Stimulated activated naive CD8-positive, alpha-beta T cell treated with anti-CD3 and anti-CD28 coated beads, Interleukin-15, amount 100 ng/mL, for 72 hours (primary cell): ENCODE data around the gene ORAI3.
"Not testable (repeated sequence)": the region's sequence is repeated elsewhere in the genome, so short reads cannot be mapped to it uniquely, and the experiment has no call there.

Experiments
- ATAC-seq: fragments of 150-1000 bp; cut with Tn5 transposase; 2 replicates; pipeline ENCODE4 v1.10.0; 2021; ENCODE audit warnings: mild to moderate bottlenecking, moderate library complexity
- DNase-seq, 2 donors: peaks; one replicate each; pipeline ENCODE4 v3.0.0; 2021 to 2022
- H3K27ac Mint-ChIP-seq, 2 donors: one replicate each; pipeline ENCODE4 v1.8.0; 2022; ENCODE audit warnings: mild to moderate bottlenecking in 2 of 2, mixed read lengths in 2 of 2, moderate library complexity in 2 of 2
- H3K27me3 Mint-ChIP-seq: one replicate; pipeline ENCODE4 v1.8.0; 2022; ENCODE audit warnings: mixed read lengths
- H3K4me1 Mint-ChIP-seq: one replicate; pipeline ENCODE4 v1.8.0; 2022; ENCODE audit warnings: mild to moderate bottlenecking, mixed read lengths
- H3K4me3 Mint-ChIP-seq, 2 donors: one replicate each; pipeline ENCODE4 v1.8.0; 2022; ENCODE audit warnings: mild to moderate bottlenecking in 2 of 2, mixed read lengths in 2 of 2, moderate library complexity in 1 of 2
- H3K9me3 Mint-ChIP-seq, 2 donors: one replicate each; pipeline ENCODE4 v1.8.0; 2022; ENCODE audit warnings: mixed read lengths in 2 of 2

The ORAI3 gene

GRCh38 chr16:30929167-30929566 is 19.7 kb upstream of the ORAI3 start:
- Mint-ChIP-seq H3K4me3 (no peak overlapping the region), H3K27me3 (no peaks in the 10 kb centered on the region), H3K27ac (no peak overlapping the region), H3K4me1 (peaks cover 27% of the 10 kb centered on the region), H3K9me3 (no peaks in the 10 kb centered on the region)
- DNase-seq (no peak), ATAC-seq (no peak)

- Mint-ChIP-seq H3K27ac (no peak overlapping the region), H3K4me3 (no peak overlapping the region), H3K4me1 (peaks cover 26% of the 10 kb centered on the region), H3K9me3 (no peaks in the 10 kb centered on the region), H3K27me3 (no peaks in the 10 kb centered on the region)
- no peak for DNase-seq
- ATAC-seq: peak; percentile 29
These were observed 18.7 kb upstream of the ORAI3 start for GRCh38 chr16:30930160-30930571.

- no peak for ATAC-seq
- H3K27ac Mint-ChIP-seq: no peak overlapping the region
- H3K9me3 Mint-ChIP-seq: no peaks in the 10 kb centered on the region
- no peak overlapping the region for H3K4me3 Mint-ChIP-seq
- H3K4me1 Mint-ChIP-seq: peaks cover 23% of the 10 kb centered on the region
- H3K27me3 Mint-ChIP-seq: no peaks in the 10 kb centered on the region
- DNase-seq: no peak
These were observed 17.7 kb upstream of the ORAI3 start for GRCh38 chr16:30931068-30931650.

- peak overlapping the region; percentile 2 to 60 for H3K27ac Mint-ChIP-seq
- peak; percentile 67 for ATAC-seq
- no peak overlapping the region for H3K4me3 Mint-ChIP-seq
- H3K9me3 Mint-ChIP-seq: no peaks in the 10 kb centered on the region
- DNase-seq: peak; percentile 24 to 46
- H3K4me1 Mint-ChIP-seq: peaks cover 24% of the 10 kb centered on the region
- H3K27me3 Mint-ChIP-seq: no peaks in the 10 kb centered on the region
These were observed 13.9 kb upstream of the ORAI3 start for GRCh38 chr16:30934827-30935557.

GRCh38 chr16:30937692-30938091 is 11.2 kb upstream of the ORAI3 start:
- Mint-ChIP-seq H3K4me3 (no peak overlapping the region), H3K27me3 (no peaks in the 10 kb centered on the region), H3K27ac (peak overlapping the region in 1 of 2 donors; percentile 70), H3K9me3 (no peaks in the 10 kb centered on the region), H3K4me1 (peaks cover 40% of the 10 kb centered on the region)
- no peak for DNase-seq
- ATAC-seq: no peak

- not testable (repeated sequence) for H3K4me3 Mint-ChIP-seq, H3K9me3 Mint-ChIP-seq, H3K27me3 Mint-ChIP-seq, ATAC-seq, DNase-seq
- H3K27ac Mint-ChIP-seq: peak overlapping the region in 1 of 2 donors; percentile 55
- peaks cover 41% of the 10 kb centered on the region for H3K4me1 Mint-ChIP-seq
These were observed 9.3 kb upstream of the ORAI3 start for GRCh38 chr16:30939571-30939970.

- DNase-seq: peak; percentile 65 to 73
- H3K4me3 Mint-ChIP-seq: peak overlapping the region in 1 of 2 donors; percentile 74
- peak; percentile 94 for ATAC-seq
- H3K27me3 Mint-ChIP-seq: no peaks in the 10 kb centered on the region
- H3K4me1 Mint-ChIP-seq: peaks cover 32% of the 10 kb centered on the region
- peak overlapping the region in 1 of 2 donors; percentile 74 for H3K27ac Mint-ChIP-seq
- H3K9me3 Mint-ChIP-seq: no peaks in the 10 kb centered on the region
These were observed 7.1 kb upstream of the ORAI3 start for GRCh38 chr16:30941600-30942425.

- DNase-seq: no peak
- Mint-ChIP-seq H3K27ac (no peak overlapping the region), H3K27me3 (no peaks in the 10 kb centered on the region), H3K4me3 (peak overlapping the region; percentile 22 to 41), H3K9me3 (no peaks in the 10 kb centered on the region), H3K4me1 (peaks cover 27% of the 10 kb centered on the region)
- peak; percentile 21 for ATAC-seq
These were observed 6.5 kb upstream of the ORAI3 start for GRCh38 chr16:30942426-30942806.

- H3K27me3 Mint-ChIP-seq: no peaks in the 10 kb centered on the region
- peaks cover 20% of the 10 kb centered on the region for H3K4me1 Mint-ChIP-seq
- ATAC-seq (no peak), DNase-seq (no peak)
- H3K9me3 Mint-ChIP-seq: no peaks in the 10 kb centered on the region
- no peak overlapping the region for H3K4me3 Mint-ChIP-seq
- peak overlapping the region; percentile 35 to 66 for H3K27ac Mint-ChIP-seq
These were observed 4.5 kb upstream of the ORAI3 start for GRCh38 chr16:30944352-30944751.

GRCh38 chr16:30946671-30947540 is 2.0 kb upstream of the ORAI3 start:
- ATAC-seq: no peak
- H3K27me3 Mint-ChIP-seq: no peaks in the 10 kb centered on the region
- H3K4me3 Mint-ChIP-seq: no peak overlapping the region
- no peaks in the 10 kb centered on the region for H3K9me3 Mint-ChIP-seq
- no peak for DNase-seq
- H3K27ac Mint-ChIP-seq: no peak overlapping the region
- peaks cover 27% of the 10 kb centered on the region for H3K4me1 Mint-ChIP-seq

GRCh38 chr16:30947541-30947858 is 1.4 kb upstream of the ORAI3 start:
- Mint-ChIP-seq H3K4me3 (no peak overlapping the region), H3K9me3 (no peaks in the 10 kb centered on the region), H3K27me3 (no peaks in the 10 kb centered on the region), H3K4me1 (peaks cover 21% of the 10 kb centered on the region), H3K27ac (no peak overlapping the region)
- no peak for DNase-seq
- no peak for ATAC-seq

GRCh38 chr16:30947859-30948666 is 805 bp upstream of the ORAI3 start:
- peaks cover 16% of the 10 kb centered on the region for H3K4me1 Mint-ChIP-seq
- no peak overlapping the region for H3K27ac Mint-ChIP-seq
- H3K4me3 Mint-ChIP-seq: peak overlapping the region; percentile 89 to 95
- no peaks in the 10 kb centered on the region for H3K27me3 Mint-ChIP-seq
- no peaks in the 10 kb centered on the region for H3K9me3 Mint-ChIP-seq
- no peak for DNase-seq
- peak; percentile 2 for ATAC-seq

- peaks cover 25% of the 10 kb centered on the region for H3K4me1 Mint-ChIP-seq
- DNase-seq (peak; percentile 24 to 69), ATAC-seq (peak; percentile 78)
- no peaks in the 10 kb centered on the region for H3K9me3 Mint-ChIP-seq
- no peaks in the 10 kb centered on the region for H3K27me3 Mint-ChIP-seq
- peak overlapping the region; percentile 84 to 90 for H3K27ac Mint-ChIP-seq
- peak overlapping the region; percentile 89 to 95 for H3K4me3 Mint-ChIP-seq
These were observed 1.0 kb downstream of the ORAI3 start for GRCh38 chr16:30949650-30950515.

- no peaks in the 10 kb centered on the region for H3K9me3 Mint-ChIP-seq
- H3K27me3 Mint-ChIP-seq: no peaks in the 10 kb centered on the region
- H3K27ac Mint-ChIP-seq: no peak overlapping the region
- ATAC-seq (no peak), DNase-seq (no peak)
- H3K4me1 Mint-ChIP-seq: peaks cover 25% of the 10 kb centered on the region
- H3K4me3 Mint-ChIP-seq: peak overlapping the region; percentile 89 to 95
These were observed 1.7 kb downstream of the ORAI3 start for GRCh38 chr16:30950516-30951065.
